Measurements from ENCODE around the gene SH3GL3. TPM values are rescaled to one million over a fixed set of nuclear protein-coding genes. Genes with fewer than 3 reads are reported as not detected.

Gene SH3GL3
- total and polyA plus RNA-seq, 2 of the 8 experiments (the other 6 are each of a cell fraction or from before 2014, with no cell fraction given) = 14.1 to 19.1 TPM

DNA sequence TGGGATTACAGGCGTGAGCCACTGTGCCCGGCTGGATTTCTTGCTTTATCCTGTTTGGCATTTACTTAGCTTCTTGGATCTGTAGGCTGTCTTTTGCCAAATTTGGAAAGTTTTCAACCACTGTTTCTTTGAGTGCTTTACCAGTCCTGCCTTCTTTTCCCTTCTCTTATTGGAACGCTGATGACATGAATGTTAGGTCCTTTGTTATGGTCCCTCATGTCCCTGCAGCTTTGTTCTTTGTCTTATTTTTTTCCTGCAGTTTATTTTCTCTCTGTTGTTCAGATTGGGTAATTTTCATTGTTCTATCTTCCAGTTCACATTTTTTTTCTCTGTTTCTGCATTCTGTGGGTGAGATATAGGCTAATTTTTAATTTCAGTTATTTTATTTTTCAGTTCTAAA is 25.0 kb downstream of the SH3GL3 start:
- no peaks in the 10 kb centered on the region for H3K23me2 ChIP-seq (ENCODE audit: low read depth, low read length)
- no peak overlapping the region for H3K14ac ChIP-seq (ENCODE audit: insufficient read length)
- H4K20me1 ChIP-seq (replicated peaks in 1 of 2; ENCODE audit: control insufficient read depth in 1 of 2, insufficient read depth in 2 of 2, low read length in 2 of 2) = no peaks in the 10 kb centered on the region
- H2BK120ac ChIP-seq (replicated peaks; ENCODE audit: low read depth, low read length) = no peak overlapping the region
- no peak overlapping the region for H2BK20ac ChIP-seq (ENCODE audit: low read length)
- no peak overlapping the region for H2AK5ac ChIP-seq (ENCODE audit: low read depth, low read length)
- 88% methylated on average over 3 of the region's 3 CpGs; no CpG with 5 or more reads in 1 of the 2 experiments for WGBS, 2 experiments (ENCODE audit: extremely low coverage in 1 of 2, insufficient coverage in 1 of 2, insufficient read length in 1 of 2, insufficient replicate concordance in 2 of 2, low coverage in 1 of 2, low lambda C conversion rate in 2 of 2, missing lambda C conversion rate in 1 of 2)
- H3K23ac ChIP-seq (ENCODE audit: insufficient read length) = no peak overlapping the region
- H3K27ac ChIP-seq (ENCODE audit: low read depth, low read length) = no peak overlapping the region
- FAIRE-seq (no peak), DNase-seq (ENCODE audit: low read depth in 1 of 2, low spot score in 2 of 2) (no peak)
- no peak overlapping the region for H3K18ac ChIP-seq (ENCODE audit: extremely low read depth, low read length)
- no peak overlapping the region for H3K4me3 ChIP-seq (ENCODE audit: extremely low read depth in 1 of 4, insufficient read depth in 2 of 4, low read depth in 3 of 4, low read length in 4 of 4)
- no peak overlapping the region for H4K5ac ChIP-seq (ENCODE audit: insufficient read length, low read depth, low read length)
- H3K36me3 ChIP-seq (ENCODE audit: control insufficient read depth in 2 of 4, insufficient read depth in 4 of 4, low read length in 3 of 4) = peaks cover 0 to 3% (median 0%) of the 10 kb centered on the region in 4 experiments; a peak in 1 of 8 replicates
- POLR2A ChIA-PET (ENCODE audit: partially characterized antibody) = no interaction called here
- no peak overlapping the region for H3K4ac ChIP-seq (replicated peaks; ENCODE audit: insufficient read length, low read depth, low read length)
- H3K27me3 ChIP-seq (replicated peaks in 1 of 4; ENCODE audit: control insufficient read depth in 3 of 4, extremely low read depth in 1 of 4, insufficient read depth in 3 of 4, low read length in 3 of 4) = no peaks in the 10 kb centered on the region
- no peaks in the 10 kb centered on the region; the same call in 1 of the 2 replicates for H3K79me1 ChIP-seq (ENCODE audit: low read depth, low read length)
- H3K9ac ChIP-seq (replicated peaks in 1 of 4; ENCODE audit: extremely low read depth in 1 of 4, low read depth in 3 of 4, low read length in 3 of 4) = no peak overlapping the region
- H3K4me2 ChIP-seq (ENCODE audit: insufficient read depth in 1 of 2, low read depth in 2 of 2, low read length in 2 of 2) = no peak overlapping the region
- CTCF ChIA-PET (ENCODE audit: partially characterized antibody) = interaction anchor here (0.6 to 1.4 kb wide), 5 partner anchors 9 to 370 kb away, joined by 3 to 5 read pairs (median 3); no protein-coding TSS in a partner anchor
- peaks cover 0 to 5% (median 3%) of the 10 kb centered on the region in 4 experiments; a peak in 2 of 7 replicates for H3K4me1 ChIP-seq (replicated peaks in 1 of 4; ENCODE audit: control insufficient read depth in 3 of 4, insufficient read depth in 4 of 4, low read length in 3 of 4)
- H4K91ac ChIP-seq (replicated peaks; ENCODE audit: insufficient read length, low read length) = no peak overlapping the region
- H3K79me2 ChIP-seq (ENCODE audit: control insufficient read depth in 1 of 2, insufficient read depth in 2 of 2, low read length in 2 of 2) = peaks cover 0 to 14% of the 10 kb centered on the region in 2 experiments; a peak in 1 of 4 replicates
- H2BK12ac ChIP-seq (ENCODE audit: low read depth, low read length) = no peak overlapping the region
- no peak overlapping the region for H4K8ac ChIP-seq (ENCODE audit: extremely low read depth, insufficient read depth, low read length)
- no peak overlapping the region for H3K56ac ChIP-seq (replicated peaks; ENCODE audit: insufficient read length, low read depth, low read length)
- H2BK15ac ChIP-seq (ENCODE audit: low read length) = no peak overlapping the region
- peaks cover 3 to 4% of the 10 kb centered on the region in 2 experiments; a peak in 2 of 4 replicates for H3K9me3 ChIP-seq (ENCODE audit: insufficient read depth in 2 of 2, low read depth in 1 of 2, low read length in 1 of 2)
- H2AFZ ChIP-seq (ENCODE audit: low read length) = no peak overlapping the region
- no peak overlapping the region for H2BK5ac ChIP-seq (ENCODE audit: low read depth, low read length)
- no peak for TF ChIP-seq BRCA1 (IDR thresholded peaks at IDR 0.05; ENCODE audit: low read depth, low read length)
- TF ChIP-seq EGR1 (IDR thresholded peaks at IDR 0.05; ENCODE audit: borderline replicate concordance, low read depth, low read length) = no peak
- no peak for TF ChIP-seq NRF1 (IDR thresholded peaks at IDR 0.05; ENCODE audit: low read depth, low read length)
- TF ChIP-seq, protein P1, sequence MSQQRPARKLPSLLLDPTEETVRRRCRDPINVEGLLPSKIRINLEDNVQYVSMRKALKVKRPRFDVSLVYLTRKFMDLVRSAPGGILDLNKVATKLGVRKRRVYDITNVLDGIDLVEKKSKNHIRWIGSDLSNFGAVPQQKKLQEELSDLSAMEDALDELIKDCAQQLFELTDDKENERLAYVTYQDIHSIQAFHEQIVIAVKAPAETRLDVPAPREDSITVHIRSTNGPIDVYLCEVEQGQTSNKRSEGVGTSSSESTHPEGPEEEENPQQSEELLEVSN (IDR thresholded peaks at IDR 0.05) = no peak

Measured in H1 (cell line).